SK-N-SH (cell line): ENCODE results near the gene KCNJ12.
"Not testable (repeated sequence)": the region's sequence is repeated elsewhere in the genome, so short reads cannot be mapped to it uniquely, and the experiment has no call there.

ENCODE experiments used
- CHD2 ChIP-seq: fragments of 150-350 bp; IDR thresholded peaks from 2 replicates; pipeline ENCODE4 v1.6.1; 2018; ENCODE audit warnings: low read length; ENCODE audit not compliant: partially characterized antibody
- EZH2phosphoT487 ChIP-seq: fragments of 200-600 bp; sonication (generic); IDR thresholded peaks from 2 replicates; pipeline ENCODE4 v1.6.1; 2017; ENCODE audit warnings: low read depth, mixed run types, mild to moderate bottlenecking, antibody characterized with exemption, moderate library complexity, borderline replicate concordance
- FOSL2 ChIP-seq: IDR thresholded peaks from 2 replicates; pipeline ENCODE4 v1.4.0; 2012; ENCODE audit warnings: low read depth, mild to moderate bottlenecking, moderate library complexity, borderline replicate concordance
- GABPA ChIP-seq: IDR thresholded peaks from 2 replicates; pipeline ENCODE4 v1.4.0; 2012; ENCODE audit warnings: low read depth, mild to moderate bottlenecking
- MXI1 ChIP-seq: IDR thresholded peaks from 2 replicates; pipeline ENCODE4 v1.6.1; 2012; ENCODE audit warnings: mild to moderate bottlenecking, low read depth, low read length, improper control_type of control experiment
- RFX5 ChIP-seq: IDR thresholded peaks from 2 replicates; pipeline ENCODE4 v1.6.1; 2012; ENCODE audit warnings: mild to moderate bottlenecking, improper control_type of control experiment, low read length
- SIN3A ChIP-seq: IDR thresholded peaks from 2 replicates; pipeline ENCODE4 v1.6.1; 2012; ENCODE audit warnings: low read depth, mild to moderate bottlenecking, low read length, moderate library complexity, borderline replicate concordance
- TAF1 ChIP-seq: IDR thresholded peaks from 2 replicates; pipeline ENCODE4 v1.6.1; 2012; ENCODE audit warnings: low read depth, mild to moderate bottlenecking, low read length, moderate library complexity, borderline replicate concordance
- TEAD4 ChIP-seq: IDR thresholded peaks from 2 replicates; pipeline ENCODE4 v1.4.0; 2012; ENCODE audit warnings: mild to moderate bottlenecking, borderline replicate concordance; ENCODE audit not compliant: insufficient read depth
- YY1 ChIP-seq: IDR thresholded peaks from 2 replicates; pipeline ENCODE4 v1.4.0; 2012; ENCODE audit warnings: low read depth, mild to moderate bottlenecking
- TF ChIP-seq, protein P1 (sequence below): fragments of 200-600 bp; sonication (generic); IDR thresholded peaks from 2 replicates; pipeline ENCODE4 v1.6.1; 2017; ENCODE audit warnings: antibody characterized with exemption, mild to moderate bottlenecking, moderate library complexity
- TF ChIP-seq, protein P2 (sequence below): IDR thresholded peaks from 2 replicates; pipeline ENCODE4 v1.4.0; 2012; ENCODE audit warnings: low read depth
- TF ChIP-seq, protein P3 (sequence below): IDR thresholded peaks from 2 replicates; pipeline ENCODE4 v1.4.0; 2012; ENCODE audit warnings: low read depth, borderline replicate concordance
- TF ChIP-seq, protein P4 (sequence below): fragments of 150-350 bp; IDR thresholded peaks from 2 replicates; pipeline ENCODE4 v1.6.1; 2017; ENCODE audit warnings: antibody characterized with exemption, low read length, low read depth, borderline replicate concordance

DNA sequence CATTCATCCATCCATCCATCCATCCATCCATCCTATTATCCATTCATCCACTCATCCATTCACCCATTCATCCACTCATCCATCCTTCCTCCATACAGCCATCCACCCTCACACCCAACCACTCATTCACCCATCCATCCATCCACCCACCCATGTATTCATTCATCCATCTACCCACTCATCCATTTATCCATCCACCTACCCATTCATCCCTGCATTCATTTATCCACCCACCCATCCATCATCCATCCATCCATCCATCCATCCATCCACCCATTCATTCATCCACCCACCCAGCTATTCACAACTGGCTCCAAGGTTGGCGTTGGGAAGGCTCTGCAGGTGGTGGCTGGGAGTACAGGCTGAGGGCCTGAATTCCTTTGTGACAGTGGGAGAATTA is 31.6 kb downstream of the KCNJ12 start:
- not testable (repeated sequence) for TF ChIP-seq SIN3A, YY1, EZH2phosphoT487, CHD2, RFX5, TEAD4, TAF1, GABPA, MXI1, FOSL2
- TF ChIP-seq, protein P1, sequence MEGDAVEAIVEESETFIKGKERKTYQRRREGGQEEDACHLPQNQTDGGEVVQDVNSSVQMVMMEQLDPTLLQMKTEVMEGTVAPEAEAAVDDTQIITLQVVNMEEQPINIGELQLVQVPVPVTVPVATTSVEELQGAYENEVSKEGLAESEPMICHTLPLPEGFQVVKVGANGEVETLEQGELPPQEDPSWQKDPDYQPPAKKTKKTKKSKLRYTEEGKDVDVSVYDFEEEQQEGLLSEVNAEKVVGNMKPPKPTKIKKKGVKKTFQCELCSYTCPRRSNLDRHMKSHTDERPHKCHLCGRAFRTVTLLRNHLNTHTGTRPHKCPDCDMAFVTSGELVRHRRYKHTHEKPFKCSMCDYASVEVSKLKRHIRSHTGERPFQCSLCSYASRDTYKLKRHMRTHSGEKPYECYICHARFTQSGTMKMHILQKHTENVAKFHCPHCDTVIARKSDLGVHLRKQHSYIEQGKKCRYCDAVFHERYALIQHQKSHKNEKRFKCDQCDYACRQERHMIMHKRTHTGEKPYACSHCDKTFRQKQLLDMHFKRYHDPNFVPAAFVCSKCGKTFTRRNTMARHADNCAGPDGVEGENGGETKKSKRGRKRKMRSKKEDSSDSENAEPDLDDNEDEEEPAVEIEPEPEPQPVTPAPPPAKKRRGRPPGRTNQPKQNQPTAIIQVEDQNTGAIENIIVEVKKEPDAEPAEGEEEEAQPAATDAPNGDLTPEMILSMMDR: not testable (repeated sequence)
- TF ChIP-seq, protein P2, sequence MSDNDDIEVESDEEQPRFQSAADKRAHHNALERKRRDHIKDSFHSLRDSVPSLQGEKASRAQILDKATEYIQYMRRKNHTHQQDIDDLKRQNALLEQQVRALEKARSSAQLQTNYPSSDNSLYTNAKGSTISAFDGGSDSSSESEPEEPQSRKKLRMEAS: not testable (repeated sequence)
- TF ChIP-seq, protein P3, sequence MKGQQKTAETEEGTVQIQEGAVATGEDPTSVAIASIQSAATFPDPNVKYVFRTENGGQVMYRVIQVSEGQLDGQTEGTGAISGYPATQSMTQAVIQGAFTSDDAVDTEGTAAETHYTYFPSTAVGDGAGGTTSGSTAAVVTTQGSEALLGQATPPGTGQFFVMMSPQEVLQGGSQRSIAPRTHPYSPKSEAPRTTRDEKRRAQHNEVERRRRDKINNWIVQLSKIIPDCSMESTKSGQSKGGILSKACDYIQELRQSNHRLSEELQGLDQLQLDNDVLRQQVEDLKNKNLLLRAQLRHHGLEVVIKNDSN: not testable (repeated sequence)
- TF ChIP-seq, protein P4, sequence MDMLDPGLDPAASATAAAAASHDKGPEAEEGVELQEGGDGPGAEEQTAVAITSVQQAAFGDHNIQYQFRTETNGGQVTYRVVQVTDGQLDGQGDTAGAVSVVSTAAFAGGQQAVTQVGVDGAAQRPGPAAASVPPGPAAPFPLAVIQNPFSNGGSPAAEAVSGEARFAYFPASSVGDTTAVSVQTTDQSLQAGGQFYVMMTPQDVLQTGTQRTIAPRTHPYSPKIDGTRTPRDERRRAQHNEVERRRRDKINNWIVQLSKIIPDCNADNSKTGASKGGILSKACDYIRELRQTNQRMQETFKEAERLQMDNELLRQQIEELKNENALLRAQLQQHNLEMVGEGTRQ: not testable (repeated sequence)
